ENCODE results near the gene PIK3R5.
"Not testable (repeated sequence)": the region's sequence is repeated elsewhere in the genome, so short reads cannot be mapped to it uniquely, and the experiment has no call there.

Gene PIK3R5

DNA sequence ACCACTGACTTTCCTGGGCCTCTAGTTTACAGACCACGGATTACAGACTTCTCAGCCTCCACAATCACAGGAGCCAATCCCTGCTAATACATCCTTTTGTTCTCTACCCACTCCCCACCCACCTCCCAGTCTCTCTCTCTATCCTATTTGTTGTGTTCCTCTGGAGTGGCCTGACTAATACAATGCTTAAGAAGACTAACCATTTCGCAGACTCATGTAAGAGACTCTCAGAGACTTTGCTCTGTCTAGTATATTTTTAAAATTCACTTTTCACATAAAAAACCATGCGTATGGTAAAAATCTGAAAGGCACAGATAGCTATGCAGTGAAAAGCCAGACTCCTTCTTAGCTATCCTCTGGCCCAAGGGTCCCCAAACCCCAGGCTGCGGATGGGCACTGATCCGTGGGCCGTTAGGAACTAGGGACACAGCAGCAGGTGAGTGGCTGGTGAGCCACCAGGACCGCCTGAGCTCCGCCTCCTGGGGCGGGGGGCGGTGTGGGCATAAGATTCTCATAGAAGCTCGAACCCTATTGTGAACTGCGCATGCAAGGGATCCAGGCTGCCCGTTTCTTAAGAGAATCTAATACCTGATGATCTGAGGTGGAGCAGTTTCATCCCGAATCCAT, 105.6 kb downstream of the PIK3R5 start:
- peak overlapping the region; percentile 87 for H3K27ac Mint-ChIP-seq
- H3K4me3 Mint-ChIP-seq, result no peak overlapping the region
- intact Hi-C loops (cut with micrococcal nuclease), result no loop called here
- peaks cover 33% of the 10 kb centered on the region for H3K36me3 Mint-ChIP-seq (ENCODE audit: low read depth)
- H3K4me1 Mint-ChIP-seq (ENCODE audit: low read depth), result peaks cover 72% of the 10 kb centered on the region
- no peaks in the 10 kb centered on the region for H3K9me3 Mint-ChIP-seq
- no peaks in the 10 kb centered on the region for H3K27me3 Mint-ChIP-seq

- H3K27me3 Mint-ChIP-seq, result no peaks in the 10 kb centered on the region
- intact Hi-C loops (cut with micrococcal nuclease), result no loop called here
- peak overlapping the region; percentile 44 for H3K4me3 Mint-ChIP-seq
- peaks cover 30% of the 10 kb centered on the region for H3K36me3 Mint-ChIP-seq (ENCODE audit: low read depth)
- peak overlapping the region; percentile 87 for H3K27ac Mint-ChIP-seq
- H3K4me1 Mint-ChIP-seq (ENCODE audit: low read depth), result peaks cover 67% of the 10 kb centered on the region
- H3K9me3 Mint-ChIP-seq, result no peaks in the 10 kb centered on the region
Measured at GRCh38 chr17:8859027-8859803, 106.3 kb downstream of the PIK3R5 start.

DNA sequence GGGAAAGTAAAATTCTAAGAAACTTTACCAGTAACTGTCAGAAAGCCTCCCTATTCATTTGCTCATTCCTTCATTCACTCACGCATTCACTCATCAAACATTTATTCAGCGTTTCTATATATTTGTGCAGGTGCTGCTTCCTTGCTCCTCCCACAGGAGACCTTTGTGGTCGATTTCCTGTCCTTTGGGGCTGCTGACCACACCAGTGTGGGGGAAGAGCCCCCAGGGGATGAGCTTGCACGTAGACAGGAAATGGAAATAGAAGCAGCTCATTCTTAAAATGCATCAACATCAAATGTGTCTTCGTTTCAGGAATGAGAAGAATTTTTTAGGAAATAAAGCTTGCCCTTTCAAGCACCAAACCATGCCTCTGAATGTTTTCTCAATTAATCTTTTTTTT, 107.6 kb downstream of the PIK3R5 start:
- no peak overlapping the region for H3K4me3 Mint-ChIP-seq
- H3K4me1 Mint-ChIP-seq (ENCODE audit: low read depth), result peaks cover 57% of the 10 kb centered on the region
- H3K27me3 Mint-ChIP-seq, result no peaks in the 10 kb centered on the region
- intact Hi-C loops (cut with micrococcal nuclease), result no loop called here
- no peaks in the 10 kb centered on the region for H3K9me3 Mint-ChIP-seq
- peak overlapping the region; percentile 87 for H3K27ac Mint-ChIP-seq
- H3K36me3 Mint-ChIP-seq (ENCODE audit: low read depth), result peaks cover 25% of the 10 kb centered on the region

DNA sequence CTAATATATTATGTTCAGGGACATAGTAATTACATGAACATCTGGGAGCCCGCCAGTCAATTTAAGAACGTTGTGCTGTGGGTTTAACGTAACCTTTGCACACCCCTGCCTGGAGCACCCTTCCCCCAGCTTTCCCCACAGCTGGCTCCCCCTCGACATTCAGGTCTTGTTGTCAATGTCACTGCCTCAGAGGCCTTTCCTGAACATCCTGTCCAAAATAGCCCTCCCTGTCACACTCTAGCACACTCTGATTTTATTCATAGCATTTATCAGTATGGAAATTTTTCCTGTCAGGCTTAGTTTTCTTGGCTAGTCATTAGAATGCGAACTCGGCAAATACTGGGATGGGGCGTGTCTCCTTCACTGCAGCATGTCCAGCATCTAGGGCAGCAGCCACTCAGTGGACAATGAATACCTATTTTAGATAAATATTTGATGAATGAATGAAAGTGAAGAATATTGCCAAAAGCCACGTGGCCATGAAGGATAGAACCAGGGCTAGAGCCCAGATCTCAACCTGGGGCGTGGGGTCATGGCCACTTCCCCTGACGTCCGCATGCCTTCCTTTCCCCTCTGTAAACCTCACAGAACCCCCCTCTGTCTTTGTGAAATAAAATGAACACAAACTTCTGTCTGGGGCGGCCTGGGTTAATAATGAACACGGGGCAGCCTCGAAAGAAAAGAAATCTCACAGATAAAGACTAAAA, 108.5 kb downstream of the PIK3R5 start:
- Mint-ChIP-seq H3K4me3 (no peak overlapping the region), H3K4me1 (ENCODE audit: low read depth) (peaks cover 49% of the 10 kb centered on the region), H3K27ac (peak overlapping the region; percentile 87), H3K9me3 (no peaks in the 10 kb centered on the region), H3K27me3 (no peaks in the 10 kb centered on the region), H3K36me3 (ENCODE audit: low read depth) (peaks cover 24% of the 10 kb centered on the region)
- intact Hi-C loops (cut with micrococcal nuclease), result no loop called here

DNA sequence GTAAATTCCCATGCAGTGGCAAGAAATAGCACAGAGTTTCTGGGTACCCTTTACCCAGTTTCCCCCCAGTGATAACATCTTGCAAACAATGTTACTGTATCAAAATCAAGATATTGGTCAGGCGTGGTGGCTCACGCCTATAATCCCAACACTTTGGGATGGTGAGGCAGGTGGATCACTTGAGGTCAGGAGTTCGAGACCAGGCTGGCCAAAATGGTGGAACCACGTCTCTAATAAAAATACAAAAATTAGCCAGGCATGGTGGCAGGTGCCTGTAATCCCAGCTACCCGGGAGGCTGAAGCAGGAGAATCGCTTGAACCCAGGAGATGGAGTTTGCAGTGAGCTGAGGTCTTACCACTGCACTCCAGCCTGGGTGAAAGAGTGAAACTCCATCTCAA, 109.3 kb downstream of the PIK3R5 start:
- peaks cover 30% of the 10 kb centered on the region for H3K36me3 Mint-ChIP-seq (ENCODE audit: low read depth)
- H3K4me3 Mint-ChIP-seq; H3K27me3 Mint-ChIP-seq; intact Hi-C loops (cut with micrococcal nuclease); H3K9me3 Mint-ChIP-seq; H3K27ac Mint-ChIP-seq: not testable (repeated sequence)
- H3K4me1 Mint-ChIP-seq (ENCODE audit: low read depth), result peaks cover 47% of the 10 kb centered on the region

DNA sequence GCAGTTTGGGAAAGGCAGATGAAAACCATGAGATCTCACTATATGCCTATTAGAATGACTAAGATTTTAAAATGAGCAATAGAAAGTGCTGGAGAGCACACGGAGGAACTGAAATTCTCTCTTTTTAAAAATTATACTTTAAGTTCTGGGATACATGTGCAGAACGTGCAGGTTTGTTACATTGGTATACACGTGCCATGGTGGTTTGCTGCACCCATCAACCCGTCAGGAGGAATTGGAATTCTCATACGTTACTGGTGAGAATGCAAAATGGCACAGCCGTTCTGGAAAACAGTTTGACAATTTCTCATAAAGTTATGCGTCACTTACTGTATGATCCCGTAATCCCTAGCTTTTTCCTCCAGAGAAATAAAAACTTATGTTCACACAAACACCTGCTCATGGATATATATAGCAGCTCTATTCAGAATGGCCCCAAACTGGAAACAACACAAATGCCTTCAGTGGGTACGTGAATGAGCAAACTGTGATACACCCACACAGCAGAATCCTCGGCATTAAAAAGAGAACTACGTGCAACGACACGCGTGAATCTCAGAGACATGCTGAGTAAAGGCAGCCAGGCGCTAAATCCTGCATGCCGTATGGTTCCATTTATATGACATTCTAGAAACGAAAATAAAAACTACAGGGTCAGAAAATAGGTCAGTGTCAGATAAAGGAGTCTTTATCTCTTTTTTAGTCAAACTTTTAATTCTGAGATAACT, 109.9 kb downstream of the PIK3R5 start:
- H3K4me3 Mint-ChIP-seq, result no peak overlapping the region
- intact Hi-C loops (cut with micrococcal nuclease), result no loop called here
- H3K27ac Mint-ChIP-seq, result no peak overlapping the region
- H3K9me3 Mint-ChIP-seq, result no peaks in the 10 kb centered on the region
- H3K36me3 Mint-ChIP-seq (ENCODE audit: low read depth), result peaks cover 36% of the 10 kb centered on the region
- peaks cover 41% of the 10 kb centered on the region for H3K4me1 Mint-ChIP-seq (ENCODE audit: low read depth)
- H3K27me3 Mint-ChIP-seq, result no peaks in the 10 kb centered on the region

- Mint-ChIP-seq H3K9me3 (no peaks in the 10 kb centered on the region), H3K27ac (no peak overlapping the region), H3K4me1 (ENCODE audit: low read depth) (peaks cover 9% of the 10 kb centered on the region), H3K4me3 (no peak overlapping the region), H3K27me3 (no peaks in the 10 kb centered on the region), H3K36me3 (ENCODE audit: low read depth) (peaks cover 70% of the 10 kb centered on the region)
- intact Hi-C loops (cut with micrococcal nuclease), result no loop called here
Measured at GRCh38 chr17:8851600-8851999, 113.9 kb downstream of the PIK3R5 start.

DNA sequence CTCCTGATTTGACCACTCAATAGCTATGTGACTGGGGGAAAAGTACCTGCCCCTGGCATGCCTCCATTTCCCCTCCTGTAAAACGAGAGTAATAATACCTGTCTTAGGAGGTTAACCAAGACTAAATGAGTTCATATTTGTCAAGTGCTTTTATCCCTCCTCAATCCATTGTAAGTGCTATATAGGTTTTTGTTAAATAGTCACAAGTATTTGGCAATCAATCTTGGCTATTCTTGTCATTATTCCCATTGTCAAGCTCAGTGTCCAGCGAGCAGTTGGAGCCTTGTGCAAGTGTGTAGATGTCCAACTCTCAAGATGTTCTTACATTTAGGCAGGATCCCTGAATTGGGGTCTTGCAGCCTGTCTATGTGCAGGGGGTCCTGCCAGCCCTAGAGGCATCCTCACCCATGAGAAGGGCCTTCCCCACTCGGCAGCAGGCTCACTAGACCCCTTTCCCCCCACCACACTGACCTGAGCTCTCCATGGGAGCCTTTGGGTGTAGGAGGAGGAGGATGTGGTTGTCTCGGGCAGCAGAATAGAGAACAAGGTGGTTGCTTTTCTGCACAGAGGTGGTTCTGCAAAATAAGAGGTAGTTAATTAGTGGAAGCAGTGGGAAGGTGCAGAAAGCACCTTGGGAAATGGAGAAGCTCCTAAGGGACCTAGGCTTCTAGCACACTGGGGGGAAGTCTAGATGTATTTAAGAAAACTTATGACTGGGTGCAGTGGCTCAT, 116.0 kb downstream of the PIK3R5 start:
- no peaks in the 10 kb centered on the region for H3K9me3 Mint-ChIP-seq
- no peak overlapping the region for H3K27ac Mint-ChIP-seq
- no peaks in the 10 kb centered on the region for H3K27me3 Mint-ChIP-seq
- H3K36me3 Mint-ChIP-seq (ENCODE audit: low read depth), result peaks cover 85% of the 10 kb centered on the region
- intact Hi-C loops (cut with micrococcal nuclease), result loop anchor here (5.0 kb wide), 1 partner anchor 43 kb away; no protein-coding TSS in a partner anchor
- H3K4me3 Mint-ChIP-seq, result no peak overlapping the region
- peaks cover 7% of the 10 kb centered on the region for H3K4me1 Mint-ChIP-seq (ENCODE audit: low read depth)

- no peaks in the 10 kb centered on the region for H3K9me3 Mint-ChIP-seq
- H3K36me3 Mint-ChIP-seq (ENCODE audit: low read depth), result peaks cover 82% of the 10 kb centered on the region
- no peak overlapping the region for H3K27ac Mint-ChIP-seq
- intact Hi-C loops (cut with micrococcal nuclease), result loop anchor here (5.0 kb wide), 1 partner anchor 44 kb away; no protein-coding TSS in a partner anchor
- H3K4me1 Mint-ChIP-seq (ENCODE audit: low read depth), result peaks cover 21% of the 10 kb centered on the region
- no peaks in the 10 kb centered on the region for H3K27me3 Mint-ChIP-seq
- no peak overlapping the region for H3K4me3 Mint-ChIP-seq
Measured at GRCh38 chr17:8847891-8848290, 117.6 kb downstream of the PIK3R5 start.

- H3K36me3 Mint-ChIP-seq (ENCODE audit: low read depth), result peaks cover 84% of the 10 kb centered on the region
- no peak overlapping the region for H3K4me3 Mint-ChIP-seq
- intact Hi-C loops (cut with micrococcal nuclease), result loop anchor here (5.0 kb wide), 1 partner anchor 46 kb away; no protein-coding TSS in a partner anchor
- H3K27ac Mint-ChIP-seq, result no peak overlapping the region
- H3K9me3 Mint-ChIP-seq, result no peaks in the 10 kb centered on the region
- peaks cover 24% of the 10 kb centered on the region for H3K4me1 Mint-ChIP-seq (ENCODE audit: low read depth)
- H3K27me3 Mint-ChIP-seq, result no peaks in the 10 kb centered on the region
Measured at GRCh38 chr17:8846768-8847211, 118.7 kb downstream of the PIK3R5 start.

- H3K27me3 Mint-ChIP-seq, result no peaks in the 10 kb centered on the region
- no peak overlapping the region for H3K4me3 Mint-ChIP-seq
- peaks cover 75% of the 10 kb centered on the region for H3K36me3 Mint-ChIP-seq (ENCODE audit: low read depth)
- no peaks in the 10 kb centered on the region for H3K9me3 Mint-ChIP-seq
- intact Hi-C loops (cut with micrococcal nuclease), result loop anchor here (5.0 kb wide), 1 partner anchor 48 kb away; no protein-coding TSS in a partner anchor
- H3K4me1 Mint-ChIP-seq (ENCODE audit: low read depth), result peaks cover 20% of the 10 kb centered on the region
- H3K27ac Mint-ChIP-seq, result peak overlapping the region; percentile 24
Measured at GRCh38 chr17:8844229-8845218, 121.0 kb downstream of the PIK3R5 start.

- Mint-ChIP-seq H3K4me1 (ENCODE audit: low read depth) (peaks cover 20% of the 10 kb centered on the region), H3K36me3 (ENCODE audit: low read depth) (peaks cover 75% of the 10 kb centered on the region), H3K4me3 (no peak overlapping the region), H3K9me3 (no peaks in the 10 kb centered on the region), H3K27ac (peak overlapping the region; percentile 24), H3K27me3 (no peaks in the 10 kb centered on the region)
- intact Hi-C loops (cut with micrococcal nuclease), result no loop called here
Measured at GRCh38 chr17:8843344-8843743, 122.2 kb downstream of the PIK3R5 start.

All from dendritic cell treated with granulocyte-macrophage colony-stimulating factor and Interleukin-4, amounts not matched to agents 40 ng/mL and 50 ng/mL, for 4 days (primary cell).